H54 (cell line): ENCODE results near the gene HIPK2.

Source experiments
- DNase-seq: peaks from one replicate; pipeline ENCODE4 v3.0.0; 2011; ENCODE audit warnings: low spot score, mixed read lengths; ENCODE audit not compliant: insufficient read length
- FAIRE-seq: peaks from 3 replicates; lab custom pipeline; 2011; peaks lifted over from hg19 to GRCh38; lab: Jason Lieb, UNC
- POLR2A ChIP-seq: IDR thresholded peaks from 2 replicates; pipeline ENCODE4 v1.6.1; 2011; ENCODE audit warnings: low read depth, mild to moderate bottlenecking, low read length

HIPK2 gene

DNA sequence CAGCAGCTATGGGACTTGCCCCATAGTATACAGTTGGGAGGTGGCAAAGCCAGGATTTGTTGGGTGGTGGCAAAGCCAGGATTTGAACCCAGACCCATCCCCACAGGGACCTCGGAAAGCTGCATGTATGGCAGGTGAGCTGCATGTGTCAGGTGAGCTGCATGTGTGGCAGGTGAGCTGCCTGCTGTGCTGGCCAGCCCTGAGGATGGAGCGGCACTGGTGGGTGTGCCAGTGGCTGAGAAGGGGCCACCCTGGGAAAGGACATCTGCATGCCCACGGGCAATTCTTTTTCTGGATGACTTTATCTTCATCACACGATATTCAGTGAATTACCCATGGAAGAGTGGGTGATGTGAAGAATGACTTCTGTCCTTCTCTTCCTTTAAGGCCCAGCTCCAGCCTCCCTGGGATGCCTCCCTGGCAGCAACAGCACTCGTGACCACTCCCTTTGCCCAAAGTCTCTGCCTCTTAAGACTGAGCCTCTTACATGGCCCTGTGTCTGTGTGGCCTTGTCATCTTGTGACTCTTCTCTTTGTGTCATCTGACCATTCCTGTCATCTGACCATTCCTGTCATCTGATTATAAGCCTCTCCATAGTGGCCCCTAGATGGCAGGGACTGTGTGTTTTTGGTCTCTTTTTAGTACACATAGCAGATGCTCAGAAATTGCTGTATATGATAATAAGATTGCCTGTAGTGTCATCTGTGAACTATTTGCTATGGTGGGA lies 229.3 kb downstream of the HIPK2 start:
- DNase-seq (no peak), FAIRE-seq (no peak)
- TF ChIP-seq POLR2A, result no peak

DNA sequence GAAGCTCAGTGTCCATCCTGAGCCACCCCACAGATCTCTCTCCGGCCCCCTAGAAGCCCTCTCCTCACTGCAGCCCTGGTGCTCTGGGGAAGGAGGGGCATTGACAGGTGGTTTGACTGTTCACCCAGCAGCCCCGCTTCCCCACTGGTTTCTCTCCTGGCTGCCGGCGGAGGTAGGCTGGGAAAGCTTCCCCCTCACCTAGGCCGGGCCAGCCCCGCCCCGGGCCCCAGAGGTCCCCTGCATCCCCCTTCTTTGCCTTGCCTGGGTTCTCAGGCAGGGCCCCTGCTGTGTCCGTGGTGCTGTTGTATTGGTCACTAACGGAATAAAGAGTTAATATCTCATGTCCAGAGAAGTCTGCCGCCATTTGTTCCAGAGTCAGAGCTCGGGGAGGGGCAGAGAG lies 233.2 kb downstream of the HIPK2 start:
- no peak for FAIRE-seq
- no peak for DNase-seq
- TF ChIP-seq POLR2A, result no peak

DNA sequence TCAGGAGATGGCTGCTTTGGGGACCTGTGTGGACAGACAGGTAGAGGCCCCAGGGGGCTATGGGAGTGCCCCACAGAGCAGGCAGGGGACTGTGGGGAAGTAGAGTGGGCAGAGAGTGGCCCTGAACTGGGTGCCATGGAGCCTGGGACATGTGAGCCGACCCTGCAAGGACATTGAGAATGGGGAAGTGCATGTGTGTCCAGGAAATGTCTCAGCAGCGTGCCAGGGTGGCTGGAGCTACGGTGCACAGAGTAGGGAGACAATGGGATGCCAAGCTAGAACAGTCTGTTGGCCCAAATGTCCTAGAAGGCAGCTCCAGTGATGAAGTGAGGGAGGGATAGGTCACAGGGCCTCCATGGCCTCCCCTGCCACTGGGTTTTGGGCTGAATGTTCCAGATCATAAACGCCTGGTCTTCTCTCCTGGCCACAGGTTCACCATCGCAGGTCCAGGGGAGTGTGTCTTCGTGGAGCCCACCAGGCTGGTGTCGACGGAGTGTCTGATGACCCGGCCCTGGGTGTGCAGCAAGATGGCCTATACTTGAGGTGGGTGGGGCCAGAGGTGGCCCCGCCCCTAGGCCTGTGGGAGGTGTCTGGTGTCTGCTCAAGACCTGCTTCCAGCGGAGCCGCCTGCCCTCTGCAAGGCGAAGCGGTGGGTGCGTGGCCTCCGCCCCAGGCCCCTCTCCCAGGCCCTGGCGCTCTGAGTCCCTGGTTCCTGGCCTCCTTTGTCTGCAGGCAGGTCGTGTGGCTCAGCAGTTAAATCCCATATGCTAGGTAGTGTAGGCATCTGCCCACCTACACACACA lies 233.8 kb downstream of the HIPK2 start:
- no peak for DNase-seq
- TF ChIP-seq POLR2A, result no peak
- FAIRE-seq, result no peak

DNA sequence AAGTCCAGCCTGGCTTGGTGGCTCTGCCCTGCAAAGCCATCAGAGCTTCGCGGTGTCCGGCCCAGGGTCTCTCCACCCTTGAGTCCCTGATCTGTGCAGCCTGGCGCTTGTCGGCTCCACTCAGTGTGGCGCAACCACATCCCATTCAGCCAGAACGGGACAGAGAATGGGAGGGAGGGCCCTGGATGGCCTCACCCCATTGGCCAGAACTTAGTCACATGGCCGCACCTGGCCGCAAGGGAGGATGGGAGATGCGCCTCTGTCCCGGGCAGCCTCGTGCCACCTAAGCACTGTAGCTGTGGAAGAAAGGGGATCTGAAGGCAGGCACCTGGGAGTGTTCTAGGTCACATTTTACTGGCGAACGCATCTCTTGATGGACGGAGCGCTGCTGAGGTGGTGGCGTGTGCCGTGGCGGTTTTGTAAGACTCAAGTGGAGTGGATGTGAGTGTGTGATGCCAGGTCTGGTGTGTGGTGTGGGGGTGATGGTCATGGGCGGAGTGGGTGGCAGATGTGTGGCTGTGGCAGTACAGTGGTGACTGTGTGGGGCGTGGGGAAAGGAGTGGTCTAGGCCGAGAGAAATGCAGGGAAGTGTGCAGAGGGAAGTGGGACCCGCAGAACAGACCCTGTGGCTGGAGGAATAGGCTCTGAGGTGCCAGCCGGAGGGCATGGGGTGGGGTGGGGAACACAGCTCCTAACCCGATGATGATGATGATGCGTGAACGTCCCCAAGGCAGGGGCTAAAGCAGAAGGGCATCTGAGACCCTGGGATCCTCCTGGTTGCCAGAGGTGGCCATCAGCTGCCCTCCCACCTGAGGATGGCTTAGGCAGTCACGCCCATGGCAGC lies 235.3 kb downstream of the HIPK2 start:
- FAIRE-seq (no peak), DNase-seq (no peak)
- no peak for TF ChIP-seq POLR2A

DNA sequence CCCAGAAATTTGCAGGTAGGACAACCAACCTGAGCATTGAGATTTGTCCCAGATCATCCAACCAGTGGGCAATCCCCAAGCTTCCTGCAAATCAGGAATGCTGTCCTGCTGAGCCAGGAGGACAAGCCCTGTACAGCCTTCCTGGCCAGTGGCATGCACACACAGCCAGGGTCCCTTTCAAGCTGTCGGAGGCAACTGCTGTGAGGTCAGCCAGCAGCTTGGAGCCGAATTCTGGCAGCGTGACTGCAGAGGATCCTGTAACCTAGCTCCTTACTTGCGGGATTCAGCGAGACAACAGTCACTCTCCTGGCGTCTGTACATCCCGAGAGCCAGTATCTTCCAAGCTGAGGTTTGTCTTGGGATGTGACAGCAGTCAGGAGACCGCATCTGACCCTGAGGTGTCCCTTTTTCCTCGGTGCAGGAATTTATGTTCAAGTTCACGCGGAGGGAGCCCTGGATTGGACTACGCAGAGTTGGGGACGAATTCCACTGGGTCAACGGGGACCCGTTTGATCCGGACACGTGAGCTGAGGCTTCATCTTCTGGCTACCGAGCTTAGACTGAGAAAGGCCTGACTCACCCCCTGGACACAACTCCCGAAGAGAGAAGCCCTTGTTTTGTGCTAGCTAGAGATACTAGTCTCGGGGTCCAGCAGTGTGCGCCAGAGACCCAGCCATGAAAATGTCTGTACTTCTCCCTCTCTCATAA lies 236.0 kb downstream of the HIPK2 start:
- FAIRE-seq (no peak), DNase-seq (no peak)
- no peak for TF ChIP-seq POLR2A

DNA sequence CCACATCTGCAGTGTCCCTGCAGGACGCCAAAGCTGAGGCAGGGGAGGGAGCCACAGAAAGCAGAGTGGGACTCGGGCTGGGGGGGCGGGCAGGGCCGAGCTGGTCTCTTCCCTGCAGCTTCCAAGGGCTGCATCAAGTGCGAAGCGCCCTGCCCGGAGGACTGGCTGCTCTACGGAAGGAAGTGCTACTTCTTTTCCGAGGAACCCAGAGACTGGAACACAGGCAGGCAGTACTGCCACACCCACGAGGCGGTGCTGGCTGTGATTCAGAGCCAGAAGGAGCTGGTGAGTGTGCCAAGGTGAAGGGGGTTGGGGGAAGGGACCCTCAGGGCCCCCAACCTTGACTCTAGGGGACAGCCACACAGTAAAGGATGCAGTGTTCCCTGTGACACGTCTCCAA lies 237.6 kb downstream of the HIPK2 start:
- no peak for TF ChIP-seq POLR2A
- DNase-seq (no peak), FAIRE-seq (no peak)

DNA sequence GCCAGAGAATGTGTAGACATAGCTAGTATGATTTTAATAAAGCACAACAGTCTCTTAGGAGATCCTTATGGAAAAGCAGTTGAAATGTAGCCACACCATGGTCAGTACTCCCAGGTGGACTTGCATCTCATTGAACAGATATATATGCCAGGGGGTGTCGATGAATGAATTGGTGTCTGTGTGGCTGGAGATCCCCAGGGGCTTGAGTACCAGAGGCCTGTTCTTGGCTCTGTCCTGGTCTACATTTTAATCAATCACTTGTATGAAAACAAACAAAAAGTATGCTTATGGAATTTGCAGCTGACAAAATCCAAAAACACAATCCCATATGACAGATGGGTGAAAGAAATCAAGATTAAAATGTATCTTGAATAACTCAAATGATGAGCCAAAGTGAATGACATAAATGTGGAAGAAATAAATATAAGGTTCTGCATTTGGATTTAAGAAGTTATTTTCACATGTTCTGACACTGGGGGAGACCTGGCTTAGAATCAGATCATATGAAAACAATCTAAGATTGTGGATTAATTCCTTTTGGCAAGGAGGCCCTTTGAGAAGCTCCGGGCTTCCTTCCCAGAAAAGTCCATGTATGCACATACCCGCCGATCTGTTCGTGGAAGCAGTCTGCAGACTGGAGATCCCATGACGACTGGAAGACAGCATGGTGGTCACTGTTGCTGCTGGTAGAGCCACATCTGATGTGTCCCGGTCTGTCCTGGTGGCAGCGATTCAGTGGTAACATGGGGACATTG lies 238.7 kb downstream of the HIPK2 start:
- TF ChIP-seq POLR2A, result no peak
- no peak for DNase-seq
- FAIRE-seq, result no peak

DNA sequence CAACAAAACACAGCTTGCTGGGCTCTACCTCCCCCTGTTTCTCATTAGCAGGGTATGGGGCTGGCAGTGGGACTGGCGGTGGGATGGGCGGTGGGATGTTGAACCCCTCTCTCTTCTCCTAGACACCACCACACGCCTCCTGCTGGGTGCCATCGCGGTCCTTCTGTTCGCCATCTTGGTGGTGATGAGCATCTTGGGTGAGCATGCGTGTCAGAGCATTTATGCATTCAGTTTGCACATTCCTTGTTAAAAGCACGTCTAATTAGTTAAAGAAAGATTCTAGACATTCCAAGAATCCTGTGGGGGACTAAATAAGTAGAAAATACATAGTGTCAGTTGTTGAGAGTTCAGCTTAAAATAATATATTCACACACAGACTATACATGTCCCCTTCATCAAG lies 241.6 kb downstream of the HIPK2 start:
- no peak for FAIRE-seq
- TF ChIP-seq POLR2A, result no peak

DNA sequence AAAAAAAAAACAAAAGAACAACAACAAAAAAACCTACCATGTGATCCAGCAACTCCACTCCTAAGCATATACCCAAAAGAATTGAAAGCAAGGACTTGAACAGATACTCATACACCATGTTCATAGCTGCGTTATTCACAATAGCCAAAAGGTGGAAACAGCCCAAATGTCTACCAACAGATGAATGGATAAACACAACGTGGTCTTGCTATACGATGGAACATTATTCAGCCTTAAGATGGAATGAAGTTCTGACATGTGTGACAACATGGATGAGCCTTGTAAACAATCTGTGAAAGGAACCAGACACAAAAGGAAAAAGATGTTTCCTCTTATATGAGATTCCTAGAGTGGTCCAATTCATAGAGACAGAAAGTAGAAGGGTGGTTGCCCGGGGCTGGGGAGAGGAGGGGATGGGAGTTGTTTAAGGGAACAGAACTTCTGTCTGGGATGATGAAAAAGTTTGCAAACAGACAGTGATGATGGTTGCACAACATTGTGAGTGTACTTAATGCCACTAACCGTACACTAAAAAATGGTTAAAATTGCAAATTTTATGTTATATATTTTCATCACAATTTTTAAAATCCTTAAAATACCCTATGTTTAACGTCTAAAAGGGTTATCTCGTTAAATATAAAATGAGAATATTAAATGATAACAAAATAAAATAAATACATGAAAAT lies 242.7 kb downstream of the HIPK2 start:
- FAIRE-seq (no peak), DNase-seq (no peak)
- TF ChIP-seq POLR2A, result no peak

More for the DNA sequence above, 241.6 kb downstream of the HIPK2 start:
- DNase-seq, result no peak

DNA sequence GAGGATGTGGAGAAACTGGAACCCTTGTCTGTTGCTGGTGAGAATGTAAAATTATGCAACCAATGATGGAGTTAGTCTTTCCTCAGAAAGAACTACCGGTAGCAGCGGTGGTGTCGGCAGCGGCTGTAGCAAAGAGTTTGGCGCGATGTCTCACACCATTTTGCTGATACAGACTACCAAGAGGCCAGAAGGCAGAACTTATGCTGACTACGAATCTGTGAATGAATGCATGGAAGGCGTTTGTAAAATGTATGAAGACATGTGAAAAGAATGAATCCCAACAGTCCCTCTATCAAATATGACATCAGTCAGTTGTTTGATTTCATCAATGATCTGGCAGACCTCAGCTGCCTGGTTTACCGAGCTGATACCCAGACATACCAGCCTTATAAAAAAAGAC lies 243.7 kb downstream of the HIPK2 start:
- FAIRE-seq (no peak), DNase-seq (no peak)
- no peak for TF ChIP-seq POLR2A

DNA sequence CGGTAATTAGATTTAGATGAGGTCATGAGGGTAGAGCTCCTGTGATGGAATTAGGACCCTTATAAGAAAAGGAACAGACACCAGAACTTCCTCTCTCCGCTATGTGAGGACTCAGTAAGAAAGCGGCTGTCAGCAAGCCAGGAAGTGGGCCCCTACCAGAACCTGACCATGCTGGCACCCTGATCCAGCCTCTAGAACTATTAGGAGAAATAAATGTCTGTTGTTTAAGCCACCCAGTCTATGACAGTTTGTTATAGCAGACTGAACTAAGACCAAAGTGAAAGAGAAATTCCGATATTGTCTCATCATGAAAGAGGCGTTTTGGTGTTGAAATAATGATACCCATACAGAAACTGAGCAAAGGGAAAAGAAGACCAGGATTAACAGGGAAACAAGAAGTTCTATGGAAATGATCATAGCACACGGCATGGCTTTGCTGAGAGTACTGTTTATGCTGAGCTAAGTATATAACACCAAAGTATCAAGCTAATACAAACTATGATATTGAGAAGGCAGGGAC lies 245.1 kb downstream of the HIPK2 start:
- FAIRE-seq (no peak), DNase-seq (no peak)
- TF ChIP-seq POLR2A, result no peak

DNA sequence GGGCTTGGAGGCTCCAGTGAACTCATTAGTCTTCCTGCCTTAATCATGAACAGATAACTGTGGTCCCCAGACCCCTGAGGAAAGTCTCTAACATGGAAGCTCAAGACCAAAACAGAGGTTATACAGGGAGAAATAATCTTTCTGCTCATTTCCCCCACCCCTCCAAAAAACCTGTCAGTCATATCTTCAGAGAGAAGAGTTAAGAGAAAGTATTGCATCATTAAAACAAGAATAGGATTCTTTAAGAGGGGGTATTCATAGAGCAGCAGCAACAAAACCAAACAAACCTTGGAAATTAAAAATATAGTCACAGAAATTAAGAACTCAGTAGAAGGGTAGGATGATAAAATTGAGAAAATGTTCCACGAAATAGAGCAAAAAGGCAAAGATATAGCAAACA lies 246.7 kb downstream of the HIPK2 start:
- DNase-seq (no peak), FAIRE-seq (no peak)
- TF ChIP-seq POLR2A, result no peak
